H1 (cell line): Measurements from ENCODE around the gene GZF1. TPM values are rescaled to one million over a fixed set of nuclear protein-coding genes. Genes with fewer than 3 reads are reported as not detected.

Source experiments
- CTCF ChIA-PET: fragments of 300-600 bp; sonication (Branson Sonifier 250); formaldehyde crosslinking; loops from one replicate; lab custom pipeline; 2021; ENCODE audit not compliant: partially characterized antibody; lab: Charles Lee
- POLR2A ChIA-PET: fragments of 300-600 bp; sonication (Branson Sonifier 250); formaldehyde crosslinking; loops from one replicate; lab custom pipeline; 2021; ENCODE audit warnings: inconsistent platforms; ENCODE audit not compliant: partially characterized antibody; lab: Charles Lee
- DNase-seq, 2 experiments: peaks; one replicate each; pipeline versions ENCODE4 v3.0.0 to v3.0.0-alpha.2; 2010 to 2022; ENCODE audit warnings: low spot score in 2 of 2, low read depth in 1 of 2, mixed read lengths in 1 of 2
- FAIRE-seq: peaks from 2 replicates; lab custom pipeline; 2011; peaks lifted over from hg19 to GRCh38; lab: Jason Lieb, UNC
- H2AFZ ChIP-seq: 2 replicates; pipeline ENCODE4 v1.8.1; 2012; ENCODE audit warnings: low read length, inconsistent platforms
- H2AK5ac ChIP-seq: 2 replicates; pipeline ENCODE4 v1.6.1; 2013; ENCODE audit warnings: low read depth, low read length
- H2BK120ac ChIP-seq: replicated peaks from 2 replicates; pipeline ENCODE3; 2013; ENCODE audit warnings: low read depth, low read length, inconsistent platforms
- H2BK12ac ChIP-seq: 2 replicates; pipeline ENCODE4 v1.6.1; 2013; ENCODE audit warnings: low read depth, low read length
- H2BK15ac ChIP-seq: 2 replicates; pipeline ENCODE4 v1.6.1; 2013; ENCODE audit warnings: low read length
- H2BK20ac ChIP-seq: 2 replicates; pipeline ENCODE4 v1.6.1; 2013; ENCODE audit warnings: low read length
- H2BK5ac ChIP-seq: 2 replicates; pipeline ENCODE4 v1.6.1; 2013; ENCODE audit warnings: low read depth, low read length
- H3K14ac ChIP-seq: 2 replicates; pipeline ENCODE4 v1.6.1; 2013; ENCODE audit warnings: inconsistent platforms; ENCODE audit not compliant: insufficient read length
- H3K18ac ChIP-seq: 2 replicates; pipeline ENCODE4 v1.6.1; 2013; ENCODE audit warnings: low read length; ENCODE audit errors: extremely low read depth
- H3K23ac ChIP-seq: 2 replicates; pipeline ENCODE4 v1.6.1; 2013; ENCODE audit warnings: inconsistent platforms; ENCODE audit not compliant: insufficient read length
- H3K23me2 ChIP-seq: 2 replicates; pipeline ENCODE4 v1.6.1; 2013; ENCODE audit warnings: low read depth, low read length
- H3K27ac ChIP-seq: 2 replicates; pipeline ENCODE4 v1.6.1; 2011; ENCODE audit warnings: low read depth, low read length, inconsistent platforms
- H3K27me3 ChIP-seq, 4 experiments: replicated peaks in 1 of 4; 1 replicate in 1 of 4; 2 replicates in 3 of 4; pipeline versions ENCODE4 v1.6.1 to v1.8.1; 2011 to 2013; ENCODE audit warnings: low read length in 3 of 4, mild to moderate bottlenecking in 3 of 4, inconsistent platforms in 2 of 4, mixed read lengths in 2 of 4, moderate library complexity in 1 of 4; ENCODE audit not compliant: control insufficient read depth in 3 of 4, insufficient read depth in 3 of 4; ENCODE audit errors: extremely low read depth in 1 of 4
- H3K36me3 ChIP-seq, 4 experiments: 2 replicates each; pipeline versions ENCODE4 v1.6.1 to v1.8.1; 2011 to 2013; ENCODE audit warnings: mild to moderate bottlenecking in 4 of 4, low read length in 3 of 4, moderate library complexity in 2 of 4, control low read depth in 1 of 4, inconsistent platforms in 1 of 4; ENCODE audit not compliant: insufficient read depth in 4 of 4, control insufficient read depth in 2 of 4
- H3K4ac ChIP-seq: replicated peaks from 2 replicates; pipeline ENCODE3; 2013; ENCODE audit warnings: low read length, low read depth, mixed read lengths, inconsistent platforms; ENCODE audit not compliant: insufficient read length
- H3K4me1 ChIP-seq, 4 experiments: replicated peaks in 1 of 4; 1 replicate in 1 of 4; 2 replicates in 3 of 4; pipeline versions ENCODE4 v1.6.1 to v1.8.1; 2011 to 2013; ENCODE audit warnings: low read length in 3 of 4, inconsistent platforms in 2 of 4, mixed read lengths in 1 of 4; ENCODE audit not compliant: insufficient read depth in 4 of 4, control insufficient read depth in 3 of 4
- H3K4me2 ChIP-seq, 2 experiments: 2 replicates each; pipeline versions ENCODE4 v1.6.1 to v1.8.1; 2011 to 2013; ENCODE audit warnings: low read depth in 2 of 2, low read length in 2 of 2, control low read depth in 1 of 2, inconsistent platforms in 1 of 2, mild to moderate bottlenecking in 1 of 2; ENCODE audit not compliant: insufficient read depth in 1 of 2
- H3K4me3 ChIP-seq, 4 experiments: fragments of 200-600, 300-600 bp in 1 of 4; sonication (generic), shearing (Covaris generic), sonication (Bioruptor Twin) in 1 of 4; 2 replicates each; pipeline versions ENCODE4 v1.5.1 to v1.8.1; 2011 to 2016; ENCODE audit warnings: low read length in 4 of 4, low read depth in 3 of 4, control low read depth in 2 of 4, inconsistent platforms in 2 of 4, mild to moderate bottlenecking in 2 of 4, mixed read lengths in 1 of 4, moderate library complexity in 1 of 4; ENCODE audit not compliant: insufficient read depth in 2 of 4; ENCODE audit errors: extremely low read depth in 1 of 4
- H3K56ac ChIP-seq: replicated peaks from 2 replicates; pipeline ENCODE3; 2013; ENCODE audit warnings: low read depth, mild to moderate bottlenecking, mixed read lengths, low read length, inconsistent platforms; ENCODE audit not compliant: insufficient read length
- H3K79me1 ChIP-seq: 2 replicates; pipeline ENCODE4 v1.6.1; 2013; ENCODE audit warnings: low read depth, low read length, control low read depth
- H3K79me2 ChIP-seq, 2 experiments: 2 replicates each; pipeline versions ENCODE4 v1.6.1 to v1.8.1; 2012 to 2013; ENCODE audit warnings: low read length in 2 of 2, mild to moderate bottlenecking in 2 of 2, inconsistent platforms in 1 of 2; ENCODE audit not compliant: insufficient read depth in 2 of 2, control insufficient read depth in 1 of 2
- H3K9ac ChIP-seq, 4 experiments: replicated peaks in 1 of 4; 1 replicate in 1 of 4; 2 replicates in 3 of 4; pipeline versions ENCODE4 v1.6.1 to v1.8.1; 2011 to 2013; ENCODE audit warnings: low read depth in 3 of 4, low read length in 3 of 4, control low read depth in 2 of 4, mild to moderate bottlenecking in 2 of 4, moderate library complexity in 2 of 4, inconsistent platforms in 1 of 4; ENCODE audit errors: extremely low read depth in 1 of 4
- H3K9me3 ChIP-seq, 2 experiments: 2 replicates each; pipeline versions ENCODE4 v1.6.1 to v1.8.1; 2012 to 2013; ENCODE audit warnings: mild to moderate bottlenecking in 2 of 2, moderate library complexity in 2 of 2, control low read depth in 1 of 2, inconsistent platforms in 1 of 2, low read depth in 1 of 2, low read length in 1 of 2, mixed read lengths in 1 of 2; ENCODE audit not compliant: insufficient read depth in 2 of 2
- H4K20me1 ChIP-seq, 2 experiments: replicated peaks in 1 of 2; 2 replicates each; pipeline versions ENCODE3 to v1.8.1; 2011 to 2013; ENCODE audit warnings: inconsistent platforms in 2 of 2, low read length in 2 of 2, mild to moderate bottlenecking in 1 of 2; ENCODE audit not compliant: insufficient read depth in 2 of 2, control insufficient read depth in 1 of 2
- H4K5ac ChIP-seq: 2 replicates; pipeline ENCODE4 v1.6.1; 2013; ENCODE audit warnings: low read length, low read depth, mixed read lengths, inconsistent platforms; ENCODE audit not compliant: insufficient read length
- H4K8ac ChIP-seq: 2 replicates; pipeline ENCODE4 v1.8.0; 2013; ENCODE audit warnings: mild to moderate bottlenecking, moderate library complexity, low read length, inconsistent platforms; ENCODE audit not compliant: insufficient read depth; ENCODE audit errors: extremely low read depth
- H4K91ac ChIP-seq: replicated peaks from 2 replicates; pipeline ENCODE3; 2013; ENCODE audit warnings: low read length, mixed read lengths, inconsistent platforms; ENCODE audit not compliant: insufficient read length
- BCL11A ChIP-seq, 2 experiments: IDR thresholded peaks; one replicate each; pipeline ENCODE4 v1.6.1; 2011; ENCODE audit warnings: low read depth in 2 of 2, low read length in 2 of 2, mild to moderate bottlenecking in 2 of 2
- JUN ChIP-seq: IDR thresholded peaks from 2 replicates; pipeline ENCODE4 v1.6.1; 2011; ENCODE audit warnings: low read depth, mild to moderate bottlenecking, improper control_type of control experiment, low read length
- JUND ChIP-seq: IDR thresholded peaks from 2 replicates; pipeline ENCODE4 v1.6.1; 2011; ENCODE audit warnings: mild to moderate bottlenecking, improper control_type of control experiment, low read length
- NANOG ChIP-seq: IDR thresholded peaks from 2 replicates; pipeline ENCODE4 v1.6.1; 2011; ENCODE audit warnings: low read length, low read depth, mild to moderate bottlenecking, inconsistent platforms; ENCODE audit not compliant: insufficient read depth, poor library complexity, severe bottlenecking
- RAD21 ChIP-seq, 2 experiments: IDR thresholded peaks in 1 of 2; conservative IDR thresholded peaks in 1 of 2; 2 replicates each; pipeline ENCODE4 v1.6.1; 2011; ENCODE audit warnings: low read depth in 2 of 2, low read length in 2 of 2, improper control_type of control experiment in 1 of 2, inconsistent platforms in 1 of 2, mild to moderate bottlenecking in 1 of 2, moderate library complexity in 1 of 2
- RXRA ChIP-seq: IDR thresholded peaks from 2 replicates; pipeline ENCODE4 v1.6.1; 2011; ENCODE audit warnings: low read depth, mild to moderate bottlenecking, low read length, moderate library complexity; ENCODE audit not compliant: insufficient read depth
- SIN3A ChIP-seq, 2 experiments: IDR thresholded peaks in 1 of 2; conservative IDR thresholded peaks in 1 of 2; 2 replicates each; pipeline ENCODE4 v1.6.1; 2011 to 2012; ENCODE audit warnings: low read length in 2 of 2, improper control_type of control experiment in 1 of 2, low read depth in 1 of 2, mild to moderate bottlenecking in 1 of 2
- SIX5 ChIP-seq: IDR thresholded peaks from 2 replicates; pipeline ENCODE4 v1.6.1; 2011; ENCODE audit warnings: mild to moderate bottlenecking, low read depth, low read length
- SP2 ChIP-seq: IDR thresholded peaks from 2 replicates; pipeline ENCODE4 v1.6.1; 2012; ENCODE audit warnings: mild to moderate bottlenecking, low read length, inconsistent platforms
- TAF7 ChIP-seq: optimal IDR thresholded peaks from 2 replicates; pipeline ENCODE3; 2011; ENCODE audit warnings: low read depth, mild to moderate bottlenecking, inconsistent platforms, low read length, moderate library complexity, borderline replicate concordance
- TBP ChIP-seq: IDR thresholded peaks from 2 replicates; pipeline ENCODE4 v1.6.1; 2011; ENCODE audit warnings: low read depth, low read length, improper control_type of control experiment
- WGBS, 2 experiments: shearing (Covaris generic) in 1 of 2; methylation state at CpG; one replicate each; pipeline versions ENCODE4 v1.1.6 to v1.1.7; 2013 to 2015; ENCODE audit warnings: low lambda C conversion rate in 2 of 2, mixed read lengths in 2 of 2, inconsistent platforms in 1 of 2, low coverage in 1 of 2, missing lambda C conversion rate in 1 of 2; ENCODE audit not compliant: insufficient replicate concordance in 2 of 2, insufficient coverage in 1 of 2, insufficient read length in 1 of 2; ENCODE audit errors: extremely low coverage in 1 of 2, missing lambda C conversion rate in 1 of 2; 5-methylcytosine and 5-hydroxymethylcytosine counted together
- polyA plus RNA-seq, 7 experiments: library from polyadenylated mRNA; depleted of rRNA in 3 of 7; stranded (reverse) in 5 of 7; unstranded in 2 of 7; fragments of >200 nt in 5 of 7; fragments of 200-250 nt in 2 of 7; gene quantifications; 1 replicate in 5 of 7; 2 replicates in 1 of 7; 4 replicates in 1 of 7; pipeline versions ENCODE4 v1.2.1 to v1.2.3, GENCODE V29; 2011 to 2013; ENCODE audit warnings: missing spikeins in 2 of 7, mixed read lengths in 2 of 7
- total RNA-seq: library from RNA; stranded (reverse); fragmentation: NEBNext Ultra II Directional; extraction: Animal tissue kit (Norgen Biotek cat#: 25700); gene quantifications from 2 replicates; pipeline ENCODE4 v1.2.1, GENCODE V29; 2021
- TF ChIP-seq, protein P1 (sequence below): IDR thresholded peaks from 2 replicates; pipeline ENCODE4 v1.6.1; 2011; ENCODE audit warnings: low read length, improper control_type of control experiment

Gene GZF1
- total and polyA plus RNA-seq, 2 of the 8 experiments (the other 6 are each of a cell fraction or from before 2014, with no cell fraction given), result 8.2 to 11.9 TPM

DNA sequence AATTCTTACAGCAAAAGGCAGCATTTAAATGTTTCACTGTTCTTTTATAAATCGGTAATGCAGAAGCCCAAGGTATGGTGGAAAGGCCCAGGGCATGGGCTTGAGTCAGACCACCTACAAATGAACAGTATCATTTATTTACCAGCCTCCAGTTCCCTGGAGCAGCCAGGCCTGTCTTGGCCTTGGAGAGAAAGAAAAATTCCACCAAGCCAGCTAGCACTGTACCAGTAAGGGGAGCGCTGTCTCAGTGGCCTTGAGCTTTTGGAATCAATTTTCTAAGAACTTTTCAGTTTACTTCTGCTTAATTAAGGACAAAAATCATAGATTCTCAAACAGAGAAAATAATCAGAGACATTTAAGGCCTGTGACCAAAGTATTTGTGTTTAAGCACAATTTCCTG lies 47.0 kb downstream of the GZF1 start:
- POLR2A ChIA-PET, result no interaction called here
- H2BK20ac ChIP-seq, result no peak overlapping the region
- no peak overlapping the region for H4K5ac ChIP-seq
- H3K23me2 ChIP-seq, result no peaks in the 10 kb centered on the region
- H3K4ac ChIP-seq, result no peak overlapping the region
- H3K27ac ChIP-seq, result no peak overlapping the region
- no peak overlapping the region for H3K4me2 ChIP-seq
- CTCF ChIA-PET, result interaction anchor here (0.8 to 1.5 kb wide), 4 partner anchors 11 to 38 kb away, joined by 3 to 5 read pairs (median 4); partner anchors contain the start of gene NAPB
- H2BK5ac ChIP-seq, result no peak overlapping the region
- peaks cover 5 to 19% of the 10 kb centered on the region in 2 experiments for H4K20me1 ChIP-seq
- no peak overlapping the region for H3K9ac ChIP-seq
- peaks cover 0 to 5% (median 2%) of the 10 kb centered on the region in 4 experiments; a peak in 3 of 7 replicates for H3K4me1 ChIP-seq
- no peaks in the 10 kb centered on the region for H3K36me3 ChIP-seq
- 86% methylated on average over 2 of the region's 2 CpGs; no CpG with 5 or more reads in 1 of the 2 experiments for WGBS, 2 experiments
- no peak overlapping the region for H3K14ac ChIP-seq
- H3K56ac ChIP-seq, result no peak overlapping the region
- H2AK5ac ChIP-seq, result no peak overlapping the region
- no peak overlapping the region for H3K4me3 ChIP-seq
- no peak for FAIRE-seq
- no peak overlapping the region for H2BK120ac ChIP-seq
- no peak overlapping the region for H2BK12ac ChIP-seq
- H3K79me1 ChIP-seq, result peaks cover 8% of the 10 kb centered on the region; the same call in 1 of the 2 replicates
- H3K23ac ChIP-seq, result no peak overlapping the region
- no peaks in the 10 kb centered on the region for H3K27me3 ChIP-seq
- no peaks in the 10 kb centered on the region for H3K9me3 ChIP-seq
- peaks cover 8 to 99% of the 10 kb centered on the region in 2 experiments for H3K79me2 ChIP-seq
- H4K8ac ChIP-seq, result no peak overlapping the region
- no peak for DNase-seq
- no peak overlapping the region for H2BK15ac ChIP-seq
- no peak overlapping the region for H3K18ac ChIP-seq
- H2AFZ ChIP-seq, result no peak overlapping the region
- H4K91ac ChIP-seq, result no peak overlapping the region
- no peak for TF ChIP-seq BCL11A (IDR thresholded peaks at IDR 0.05; ENCODE audit: low read depth in 2 of 2, low read length in 2 of 2)
- no peak for TF ChIP-seq RAD21 (IDR thresholded peaks at IDR 0.05 in 1 of 2, conservative IDR thresholded peaks at IDR 0.05 in 1 of 2; ENCODE audit: low read depth in 2 of 2, low read length in 2 of 2)
- TF ChIP-seq TBP, result no peak
- TF ChIP-seq SIX5, result no peak
- TF ChIP-seq TAF7, result no peak
- TF ChIP-seq, protein P1, sequence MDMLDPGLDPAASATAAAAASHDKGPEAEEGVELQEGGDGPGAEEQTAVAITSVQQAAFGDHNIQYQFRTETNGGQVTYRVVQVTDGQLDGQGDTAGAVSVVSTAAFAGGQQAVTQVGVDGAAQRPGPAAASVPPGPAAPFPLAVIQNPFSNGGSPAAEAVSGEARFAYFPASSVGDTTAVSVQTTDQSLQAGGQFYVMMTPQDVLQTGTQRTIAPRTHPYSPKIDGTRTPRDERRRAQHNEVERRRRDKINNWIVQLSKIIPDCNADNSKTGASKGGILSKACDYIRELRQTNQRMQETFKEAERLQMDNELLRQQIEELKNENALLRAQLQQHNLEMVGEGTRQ, result no peak
- no peak for TF ChIP-seq JUND
- no peak for TF ChIP-seq SP2
- no peak for TF ChIP-seq JUN
- no peak for TF ChIP-seq RXRA
- no peak for TF ChIP-seq NANOG
- TF ChIP-seq SIN3A (conservative IDR thresholded peaks at IDR 0.05 in 1 of 2, IDR thresholded peaks at IDR 0.05 in 1 of 2; ENCODE audit: low read depth in 1 of 2, low read length in 2 of 2), result no peak
